IMR-90 (cell line): ENCODE results near the gene AMER2. TPM values are rescaled to one million over a fixed set of nuclear protein-coding genes. Genes with fewer than 3 reads are reported as not detected.

ENCODE experiments used
- ATAC-seq: fragments of 200-7000 bp; cut with Tn5 transposase; 2 replicates; pipeline ENCODE4 v1.9.1; 2020; ENCODE audit warnings: low read depth, mild to moderate bottlenecking, moderate library complexity
- BruUV-seq: library from RNA; stranded (reverse); fragments of 400-500 nt; replicated peaks from 2 replicates; lab custom pipeline; 2021; lab: Mats Ljungman, UMichigan
- CTCF ChIA-PET: fragments of 300-600 bp; formaldehyde crosslinking; extraction: SDS; loops from one replicate; lab custom pipeline; 2021; ENCODE audit warnings: antibody characterized with exemption; lab: Yijun Ruan, JAX
- POLR2A ChIA-PET: fragments of 300-600 bp; sonication (Branson Sonifier 250); formaldehyde crosslinking; loops from one replicate; lab custom pipeline; 2022; ENCODE audit warnings: antibody characterized with exemption; ENCODE audit not compliant: unreplicated experiment; lab: Charles Lee
- DNase-seq: peaks from one replicate; pipeline ENCODE4 v3.0.0; 2013
- H2AFZ ChIP-seq: replicated peaks from 2 replicates; pipeline ENCODE3; 2013; ENCODE audit warnings: low read length, mild to moderate bottlenecking; ENCODE audit not compliant: poor library complexity
- H2AK5ac ChIP-seq: 2 replicates; pipeline ENCODE4 v1.6.1; 2013; ENCODE audit warnings: low read depth, low read length, inconsistent platforms
- H2AK9ac ChIP-seq: replicated peaks from 2 replicates; pipeline ENCODE3; 2013; ENCODE audit warnings: mild to moderate bottlenecking, low read depth, low read length, moderate library complexity; ENCODE audit not compliant: poor library complexity
- H2BK120ac ChIP-seq: 2 replicates; pipeline ENCODE4 v1.6.1; 2013; ENCODE audit warnings: low read depth, low read length, inconsistent platforms
- H2BK15ac ChIP-seq: 3 replicates; pipeline ENCODE4 v1.6.1; 2013; ENCODE audit warnings: low read depth, low read length, inconsistent platforms
- H2BK20ac ChIP-seq: 2 replicates; pipeline ENCODE4 v1.6.1; 2013; ENCODE audit warnings: low read depth, mild to moderate bottlenecking, inconsistent platforms, low read length, moderate library complexity
- H2BK5ac ChIP-seq: 2 replicates; pipeline ENCODE4 v1.6.1; 2013; ENCODE audit warnings: mild to moderate bottlenecking, low read depth, low read length, inconsistent platforms; ENCODE audit not compliant: poor library complexity, severe bottlenecking
- H3K14ac ChIP-seq: replicated peaks from 2 replicates; pipeline ENCODE4 v1.6.1; 2013; ENCODE audit warnings: low read depth, low read length, inconsistent platforms
- H3K18ac ChIP-seq: 2 replicates; pipeline ENCODE4 v1.6.1; 2013; ENCODE audit warnings: low read depth, low read length, control low read depth
- H3K23ac ChIP-seq: 2 replicates; pipeline ENCODE4 v1.6.1; 2013; ENCODE audit warnings: low read depth, low read length, inconsistent platforms
- H3K27ac ChIP-seq: 2 replicates; pipeline ENCODE4 v1.5.1; 2013; ENCODE audit warnings: mild to moderate bottlenecking, control low read depth, low read length; ENCODE audit not compliant: insufficient read depth
- H3K27me3 ChIP-seq: 2 replicates; pipeline ENCODE4 v1.6.1; 2013; ENCODE audit warnings: low read length; ENCODE audit not compliant: control insufficient read depth, insufficient read depth
- H3K36me3 ChIP-seq: 2 replicates; pipeline ENCODE4 v1.6.1; 2013; ENCODE audit warnings: low read length, mixed read lengths; ENCODE audit not compliant: control insufficient read depth, insufficient read depth
- H3K4ac ChIP-seq: 2 replicates; pipeline ENCODE4 v1.6.1; 2013; ENCODE audit warnings: low read depth, low read length, inconsistent platforms
- H3K4me1 ChIP-seq: 2 replicates; pipeline ENCODE4 v1.6.1; 2013; ENCODE audit warnings: low read length, mixed read lengths; ENCODE audit not compliant: control insufficient read depth, insufficient read depth
- H3K4me2 ChIP-seq: 2 replicates; pipeline ENCODE4 v1.6.1; 2013; ENCODE audit warnings: low read depth, mild to moderate bottlenecking, control low read depth, low read length, moderate library complexity
- H3K4me3 ChIP-seq: 2 replicates; pipeline ENCODE4 v1.5.1; 2013; ENCODE audit warnings: low read depth, mild to moderate bottlenecking, control low read depth, low read length, moderate library complexity; ENCODE audit not compliant: insufficient read depth
- H3K56ac ChIP-seq: 2 replicates; pipeline ENCODE4 v1.6.1; 2013; ENCODE audit warnings: low read length, inconsistent platforms; ENCODE audit not compliant: insufficient read depth; ENCODE audit errors: extremely low read depth
- H3K79me1 ChIP-seq, 2 experiments: 2 replicates each; pipeline ENCODE4 v1.6.1; 2013; ENCODE audit warnings: low read length in 2 of 2, inconsistent platforms in 1 of 2, low read depth in 1 of 2
- H3K9ac ChIP-seq: 2 replicates; pipeline ENCODE4 v1.6.1; 2013; ENCODE audit warnings: low read depth, low read length, control low read depth
- H3K9me1 ChIP-seq: 2 replicates; pipeline ENCODE4 v1.6.1; 2013; ENCODE audit warnings: low read length, inconsistent platforms; ENCODE audit not compliant: insufficient read depth
- H3K9me3 ChIP-seq: 2 replicates; pipeline ENCODE4 v1.6.1; 2013; ENCODE audit warnings: low read length; ENCODE audit not compliant: control insufficient read depth, insufficient read depth
- H4K20me1 ChIP-seq: 2 replicates; pipeline ENCODE4 v1.6.1; 2013; ENCODE audit warnings: low read length, inconsistent platforms; ENCODE audit not compliant: insufficient read depth
- H4K5ac ChIP-seq: 2 replicates; pipeline ENCODE4 v1.6.1; 2013; ENCODE audit warnings: mild to moderate bottlenecking, low read depth, low read length, control low read depth
- H4K8ac ChIP-seq, 2 experiments: 2 replicates each; pipeline ENCODE4 v1.6.1; 2013; ENCODE audit warnings: low read depth in 2 of 2, low read length in 2 of 2, control low read depth in 1 of 2, inconsistent platforms in 1 of 2
- H4K91ac ChIP-seq: 2 replicates; pipeline ENCODE4 v1.6.1; 2013; ENCODE audit warnings: low read depth, low read length, inconsistent platforms; ENCODE audit not compliant: insufficient read depth
- USF2 ChIP-seq: fragments of 150-350 bp; IDR thresholded peaks from 2 replicates; pipeline ENCODE4 v1.6.1; 2017; ENCODE audit warnings: mild to moderate bottlenecking, antibody characterized with exemption, low read length, low read depth
- WGBS, 2 experiments: methylation state at CpG; one replicate each; pipeline versions ENCODE4 v1.1.5 to v1.1.7; 2013; ENCODE audit warnings: missing lambda C conversion rate in 2 of 2; ENCODE audit not compliant: insufficient read length in 1 of 2; ENCODE audit errors: extremely low coverage in 2 of 2; 5-methylcytosine and 5-hydroxymethylcytosine counted together
- dilution Hi-C: fragments of 300-500 bp; cut with HindIII; formaldehyde crosslinking; loops from one replicate; pipeline ENCODE4 v1.14.3; 2018; ENCODE audit warnings: low sequenced_read_pairs; ENCODE audit not compliant: unreplicated experiment
- in situ Hi-C: fragments of 300-500 bp; cut with MboI; formaldehyde crosslinking; loops from 3 replicates; pipeline ENCODE4 v1.14.3; 2019; ENCODE audit warnings: low sequenced_read_pairs, inconsistent platforms, mixed read lengths
- intact Hi-C: fragments of 100-400 bp; cut with micrococcal nuclease; formaldehyde crosslinking; loops from 2 replicates; pipeline ENCODE4 v1.10.0; 2022
- polyA plus RNA-seq, 3 experiments: library from polyadenylated mRNA; depleted of rRNA; stranded (reverse); fragments of >200 nt; gene quantifications; 2 replicates each; pipeline ENCODE4 v1.2.3, GENCODE V29; 2012; ENCODE audit warnings: low replicate concordance in 1 of 3
- total RNA-seq: library from RNA; depleted of rRNA; stranded (reverse); fragments of >200 nt; gene quantifications from 2 replicates; pipeline ENCODE4 v1.2.3, GENCODE V29; 2012

Gene AMER2
- total and polyA plus RNA-seq, 2 of the 4 experiments (the other 2 are of a cell fraction), result not detected

GRCh38 chr13:25167382-25168174, 4.5 kb downstream of the AMER2 start:
- Histone ChIP-seq H3K9ac (no peak overlapping the region), H4K5ac (no peak overlapping the region), H4K20me1 (no peaks in the 10 kb centered on the region), H3K9me3 (no peaks in the 10 kb centered on the region; the same call in 1 of the 2 replicates), H3K9me1 (no peaks in the 10 kb centered on the region), H2AK5ac (no peak overlapping the region), H2BK15ac (no peak overlapping the region), H2AK9ac (no peak overlapping the region), H3K4ac (no peak overlapping the region), H3K23ac (no peak overlapping the region), H3K27ac (no peak overlapping the region), H4K91ac (no peak overlapping the region), H2BK120ac (no peak overlapping the region), H3K14ac (no peak overlapping the region), H3K56ac (no peak overlapping the region), H4K8ac (no peak overlapping the region), H2BK20ac (no peak overlapping the region), H3K18ac (no peak overlapping the region), H3K4me1 (no peaks in the 10 kb centered on the region; the same call in 1 of the 2 replicates), H3K79me1 (no peaks in the 10 kb centered on the region), H3K27me3 (peaks cover 38% of the 10 kb centered on the region), H3K4me3 (no peak overlapping the region), H2BK5ac (no peak overlapping the region), H2AFZ (no peak overlapping the region), H3K4me2 (no peak overlapping the region), H3K36me3 (no peaks in the 10 kb centered on the region)
- in situ Hi-C loops (no loop called here), dilution Hi-C loops (no loop called here), intact Hi-C loops (no loop called here)
- ATAC-seq (no peak), DNase-seq (no peak)
- no peak for TF ChIP-seq USF2
- no TSS peak for BruUV-seq
- POLR2A ChIA-PET, result no interaction called here
- CTCF ChIA-PET, result no interaction called here
- whole genome bisulfite sequencing, 2 experiments, result no CpG with 5 or more reads among the region's 3 CpGs
